PC-9 (cell line): Measurements from ENCODE around the gene B3GALT6. TPM values are rescaled to one million over a fixed set of nuclear protein-coding genes. Genes with fewer than 3 reads are reported as not detected.

Experiments used
- BruUV-seq: library from RNA; stranded (reverse); fragments of 400-500 nt; replicated peaks from 2 replicates; lab custom pipeline; 2021; lab: Mats Ljungman, UMichigan
- CTCF ChIA-PET: fragments of 300-600 bp; sonication (Branson Sonifier 250); formaldehyde crosslinking; loops from one replicate; lab custom pipeline; 2022; ENCODE audit warnings: antibody characterized with exemption; lab: Charles Lee
- POLR2A ChIA-PET: fragments of 300-600 bp; sonication (Branson Sonifier 250); formaldehyde crosslinking; loops from one replicate; lab custom pipeline; 2022; ENCODE audit warnings: antibody characterized with exemption; ENCODE audit not compliant: unreplicated experiment; lab: Charles Lee
- DNase-seq, 2 experiments: peaks; one replicate each; pipeline versions ENCODE4 v3.0.0 to v3.0.0-alpha.2; 2015 to 2022; ENCODE audit warnings: mixed read lengths in 1 of 2
- H2AFZ ChIP-seq: fragments of 200-600 bp; sonication (generic); 2 replicates; pipeline ENCODE4 v1.8.1; 2017; ENCODE audit warnings: antibody characterized with exemption
- H3F3A ChIP-seq: fragments of 200-600 bp; sonication (generic); 2 replicates; pipeline ENCODE4 v1.8.1; 2017; ENCODE audit warnings: antibody characterized with exemption, mild to moderate bottlenecking, low read depth; ENCODE audit not compliant: insufficient read depth
- H3K27ac ChIP-seq: fragments of 200-600 bp; sonication (generic); 2 replicates; pipeline ENCODE4 v1.6.1; 2016; ENCODE audit warnings: mixed run types
- H3K27me3 ChIP-seq: fragments of 200-600 bp; sonication (generic); 2 replicates; pipeline ENCODE4 v1.6.1; 2016; ENCODE audit warnings: low read depth, mixed run types; ENCODE audit not compliant: insufficient read depth
- H3K36me3 ChIP-seq: fragments of 200-600 bp; sonication (generic); 2 replicates; pipeline ENCODE4 v1.6.1; 2016; ENCODE audit warnings: low read depth, mixed run types
- H3K4me1 ChIP-seq: fragments of 200-600 bp; sonication (generic); replicated peaks from 2 replicates; pipeline ENCODE4 v1.6.1; 2016; ENCODE audit warnings: mixed run types; ENCODE audit not compliant: insufficient read depth
- H3K4me2 ChIP-seq: fragments of 200-600 bp; sonication (generic); 2 replicates; pipeline ENCODE4 v1.6.1; 2017; ENCODE audit warnings: mixed run types
- H3K4me3 ChIP-seq: fragments of 200-600 bp; sonication (generic); 2 replicates; pipeline ENCODE4 v1.6.1; 2016; ENCODE audit warnings: mixed run types
- H3K79me2 ChIP-seq: fragments of 200-600 bp; sonication (generic); 2 replicates; pipeline ENCODE4 v1.6.1; 2017; ENCODE audit warnings: low read depth, mixed run types
- H3K9me2 ChIP-seq: fragments of 200-600 bp; sonication (generic); 2 replicates; pipeline ENCODE4 v1.8.1; 2017; ENCODE audit warnings: mild to moderate bottlenecking; ENCODE audit not compliant: insufficient read depth
- H3K9me3 ChIP-seq: fragments of 200-600 bp; sonication (generic); 2 replicates; pipeline ENCODE4 v1.8.1; 2016; ENCODE audit warnings: low read depth; ENCODE audit not compliant: insufficient read depth
- H4K20me1 ChIP-seq: fragments of 200-600 bp; sonication (generic); 2 replicates; pipeline ENCODE4 v1.8.1; 2017; ENCODE audit not compliant: insufficient read depth
- CTCF ChIP-seq: fragments of 200-600 bp; sonication (generic); conservative IDR thresholded peaks from 2 replicates; pipeline ENCODE4 v1.6.1; 2017; ENCODE audit warnings: mixed run types, antibody characterized with exemption, mild to moderate bottlenecking, moderate library complexity
- EZH2 ChIP-seq: fragments of 200-600 bp; sonication (generic); IDR thresholded peaks from 2 replicates; pipeline ENCODE4 v1.8.0; 2017; ENCODE audit warnings: antibody characterized with exemption, low read depth
- intact Hi-C: fragments of 100-400 bp; cut with micrococcal nuclease; formaldehyde crosslinking; loops from one replicate; pipeline ENCODE4 v1.10.0; 2022; ENCODE audit not compliant: unreplicated experiment
- total RNA-seq: library from RNA; stranded (reverse); gene quantifications from 2 replicates; pipeline ENCODE4 v1.2.3, GENCODE V29; 2021

The B3GALT6 gene
- total RNA-seq, 1 experiment from 2014 or later, result 16.2 TPM

GRCh38 chr1:1203561-1204424 lies 28.2 kb upstream of the B3GALT6 start:
- Histone ChIP-seq H3K27ac (no peak overlapping the region), H3F3A (peaks cover 7% of the 10 kb centered on the region; the same call in 1 of the 2 replicates), H3K27me3 (peaks cover 13% of the 10 kb centered on the region; the same call in 1 of the 2 replicates), H3K79me2 (no peaks in the 10 kb centered on the region), H3K9me3 (no peaks in the 10 kb centered on the region), H2AFZ (no peak overlapping the region), H3K9me2 (no peaks in the 10 kb centered on the region), H4K20me1 (no peaks in the 10 kb centered on the region), H3K4me1 (peaks cover 10% of the 10 kb centered on the region), H3K36me3 (no peaks in the 10 kb centered on the region), H3K4me2 (no peak overlapping the region), H3K4me3 (no peak overlapping the region)
- BruUV-seq, result no TSS peak
- ChIA-PET CTCF (no interaction called here), POLR2A (no interaction called here)
- no peak for DNase-seq
- TF ChIP-seq EZH2 (no peak), CTCF (no peak)
- intact Hi-C loops, result no loop called here

- Histone ChIP-seq H4K20me1 (no peaks in the 10 kb centered on the region), H3K4me2 (no peak overlapping the region), H2AFZ (no peak overlapping the region), H3K4me1 (peaks cover 11% of the 10 kb centered on the region), H3K27me3 (peaks cover 13% of the 10 kb centered on the region; the same call in 1 of the 2 replicates), H3F3A (peaks cover 7% of the 10 kb centered on the region; the same call in 1 of the 2 replicates), H3K4me3 (no peak overlapping the region), H3K27ac (no peak overlapping the region), H3K36me3 (no peaks in the 10 kb centered on the region), H3K9me2 (no peaks in the 10 kb centered on the region), H3K9me3 (no peaks in the 10 kb centered on the region), H3K79me2 (no peaks in the 10 kb centered on the region)
- BruUV-seq, result no TSS peak
- TF ChIP-seq CTCF (no peak), EZH2 (no peak)
- intact Hi-C loops, result no loop called here
- no peak for DNase-seq
- ChIA-PET CTCF (no interaction called here), POLR2A (no interaction called here)
Measured at GRCh38 chr1:1204425-1204920, 27.6 kb upstream of the B3GALT6 start.

GRCh38 chr1:1204998-1205768 lies 26.9 kb upstream of the B3GALT6 start:
- CTCF ChIA-PET, result no interaction called here
- Histone ChIP-seq H3K27ac (no peak overlapping the region), H3K36me3 (no peaks in the 10 kb centered on the region), H4K20me1 (no peaks in the 10 kb centered on the region), H3K79me2 (no peaks in the 10 kb centered on the region), H3K27me3 (peaks cover 13% of the 10 kb centered on the region; the same call in 1 of the 2 replicates), H2AFZ (no peak overlapping the region), H3K9me2 (no peaks in the 10 kb centered on the region), H3K4me2 (no peak overlapping the region), H3K9me3 (no peaks in the 10 kb centered on the region), H3F3A (peaks cover 7% of the 10 kb centered on the region; the same call in 1 of the 2 replicates), H3K4me3 (no peak overlapping the region), H3K4me1 (peaks cover 11% of the 10 kb centered on the region)
- no peak for DNase-seq
- BruUV-seq, result no TSS peak
- intact Hi-C loops, result loop anchor here (5.0 kb wide), 1 partner anchor 43 kb away; no protein-coding TSS in a partner anchor
- POLR2A ChIA-PET, result no interaction called here
- no peak for TF ChIP-seq CTCF
- no peak for TF ChIP-seq EZH2
